Measurements from ENCODE around the gene TTC21A.

The TTC21A gene

DNA sequence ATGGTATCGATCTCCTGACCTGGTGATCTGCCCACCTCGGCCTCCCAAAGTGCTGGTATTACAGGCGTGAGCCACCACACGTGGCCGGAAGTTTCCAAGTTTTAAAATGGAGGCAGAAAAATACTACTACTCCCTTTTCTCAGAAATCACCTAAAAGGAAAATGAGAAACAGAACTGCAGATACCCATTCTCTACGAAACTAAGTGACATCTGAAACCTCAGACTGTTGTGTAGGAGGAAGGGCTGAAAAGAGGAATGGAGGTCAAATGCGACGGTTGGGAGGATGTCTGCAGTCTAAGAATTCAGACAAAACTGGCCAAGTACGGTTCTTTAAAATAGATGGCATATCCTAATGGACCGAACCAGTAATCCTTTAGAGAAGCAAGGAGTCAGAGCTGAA, 31.6 kb upstream of the TTC21A start (continued):
- TF ChIP-seq BCL6B (tag by site-specific recombination; IDR thresholded peaks at IDR 0.05) (no peak), PRDM1 (tag by site-specific recombination; IDR thresholded peaks at IDR 0.05) (no peak), REST (tag by site-specific recombination; IDR thresholded peaks at IDR 0.05) (no peak), ZNF433 (tag by site-specific recombination; IDR thresholded peaks at IDR 0.05; ENCODE audit: low read depth) (no peak), ZNF76 (tag by site-specific recombination; IDR thresholded peaks at IDR 0.05; ENCODE audit: borderline replicate concordance, low read depth) (no peak)

DNA sequence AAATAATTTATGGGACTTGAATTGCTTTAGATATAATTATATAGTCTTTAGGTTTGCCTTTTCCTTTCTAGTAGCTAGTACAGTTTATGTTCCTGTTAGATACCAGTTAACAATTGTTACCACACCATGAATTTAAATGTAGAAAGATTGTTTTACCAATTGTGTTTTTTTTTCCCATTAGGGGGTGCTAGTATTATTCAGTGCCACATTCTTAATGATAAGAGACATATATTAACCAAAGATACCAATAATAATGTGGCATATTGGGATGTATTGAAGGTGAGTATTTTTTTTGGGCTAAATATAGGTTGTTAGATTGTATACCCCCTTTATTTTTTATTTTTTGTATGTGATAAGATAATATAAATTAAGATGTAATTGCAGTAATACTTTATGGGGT, 27.9 kb upstream of the TTC21A start:
- TF ChIP-seq HOXA7 (CRISPR knock-in tag; IDR thresholded peaks at IDR 0.05; ENCODE audit: borderline replicate concordance), result no peak
- TF ChIP-seq GFI1B (tag by site-specific recombination; IDR thresholded peaks at IDR 0.05), result no peak
- no peak for TF ChIP-seq ZBTB1 (tag by site-specific recombination; IDR thresholded peaks at IDR 0.05)
- TF ChIP-seq ZNF174 (tag by site-specific recombination; IDR thresholded peaks at IDR 0.05), result no peak
- TF ChIP-seq PRDM2 (tag by site-specific recombination; IDR thresholded peaks at IDR 0.05; ENCODE audit: borderline replicate concordance), result no peak
- TF ChIP-seq ZSCAN16 (tag by site-specific recombination; IDR thresholded peaks at IDR 0.05), result no peak
- H3K4me1 ChIP-seq (ENCODE audit: control insufficient read depth, insufficient read depth, low read length), result no peaks in the 10 kb centered on the region
- H3K36me3 ChIP-seq (ENCODE audit: control insufficient read depth in 2 of 2, insufficient read depth in 1 of 2, low read length in 2 of 2), result peaks cover 7 to 71% of the 10 kb centered on the region in 2 experiments
- CTCF ChIA-PET, result interaction anchor here (0.7 to 2.0 kb wide), 2 partner anchors 10 to 209 kb away, joined by 3 to 9 read pairs; no protein-coding TSS in a partner anchor
- H3K27ac ChIP-seq (ENCODE audit: extremely low read depth, low read depth, low read length), result no peak overlapping the region
- no peaks in the 10 kb centered on the region for H3K9me3 ChIP-seq (ENCODE audit: control insufficient read depth, insufficient read depth, low read depth, low read length)
- POLR2A ChIA-PET, result no interaction called here
- H3K4me3 ChIP-seq (ENCODE audit: low read depth, low read length), result no peak overlapping the region

- Histone ChIP-seq H3K4me3 (ENCODE audit: low read depth, low read length) (no peak overlapping the region), H3K36me3 (ENCODE audit: control insufficient read depth in 2 of 2, insufficient read depth in 1 of 2, low read length in 2 of 2) (peaks cover 7 to 69% of the 10 kb centered on the region in 2 experiments), H3K27ac (ENCODE audit: extremely low read depth, low read depth, low read length) (no peak overlapping the region), H3K9me3 (ENCODE audit: control insufficient read depth, insufficient read depth, low read depth, low read length) (no peaks in the 10 kb centered on the region), H3K4me1 (ENCODE audit: control insufficient read depth, insufficient read depth, low read length) (no peaks in the 10 kb centered on the region)
- POLR2A ChIA-PET, result no interaction called here
- CTCF ChIA-PET, result interaction anchor here (0.7 to 2.0 kb wide), 3 partner anchors 11 to 208 kb away, joined by 3 to 9 read pairs (median 3); no protein-coding TSS in a partner anchor
- TF ChIP-seq ZNF175 (tag by site-specific recombination; IDR thresholded peaks at IDR 0.05) (no peak), PRDM2 (tag by site-specific recombination; IDR thresholded peaks at IDR 0.05; ENCODE audit: borderline replicate concordance) (no peak), ZNF768 (tag by site-specific recombination; IDR thresholded peaks at IDR 0.05) (no peak), ZNF169 (tag by site-specific recombination; IDR thresholded peaks at IDR 0.05) (no peak), ZFP3 (tag by site-specific recombination; IDR thresholded peaks at IDR 0.05; ENCODE audit: low read depth) (no peak), ZNF747 (tag by site-specific recombination; IDR thresholded peaks at IDR 0.05) (no peak), ZNF133 (tag by site-specific recombination; IDR thresholded peaks at IDR 0.05) (no peak)
These were observed 27.5 kb upstream of the TTC21A start for GRCh38 chr3:39080026-39080425.
